ENCODE results near the gene RPAIN. TPM values are rescaled to one million over a fixed set of nuclear protein-coding genes. Genes with fewer than 3 reads are reported as not detected.
A peak's percentile ranks its signal among the peaks of the same experiment; 100 is the strongest.

RPAIN gene
- total and polyA plus RNA-seq, 2 of the 13 experiments (the other 11 are each of a cell fraction or from before 2014, with no cell fraction given): 42.1 to 58.5 TPM

- TF ChIP-seq, protein P1, sequence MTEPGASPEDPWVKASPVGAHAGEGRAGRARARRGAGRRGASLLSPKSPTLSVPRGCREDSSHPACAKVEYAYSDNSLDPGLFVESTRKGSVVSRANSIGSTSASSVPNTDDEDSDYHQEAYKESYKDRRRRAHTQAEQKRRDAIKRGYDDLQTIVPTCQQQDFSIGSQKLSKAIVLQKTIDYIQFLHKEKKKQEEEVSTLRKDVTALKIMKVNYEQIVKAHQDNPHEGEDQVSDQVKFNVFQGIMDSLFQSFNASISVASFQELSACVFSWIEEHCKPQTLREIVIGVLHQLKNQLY (CRISPR knock-in tag; IDR thresholded peaks at IDR 0.05): 0 out of 2 replicates have a peak, but pooled peaks have one; percentile 11
- TF ChIP-seq ATM (IDR thresholded peaks at IDR 0.05; ENCODE audit: borderline replicate concordance) (no peak), ASH2L (IDR thresholded peaks at IDR 0.05; ENCODE audit: insufficient read length, low read depth, low read length) (no peak), HCFC1 (IDR thresholded peaks at IDR 0.05; ENCODE audit: low read depth, low read length) (peak; percentile 56; the same call in 1 of the 2 replicates), MED1 (CRISPR knock-in tag; IDR thresholded peaks at IDR 0.05) (no peak), FOXO4 (CRISPR knock-in tag; conservative IDR thresholded peaks at IDR 0.05) (no peak), AGO2 (optimal IDR thresholded peaks at IDR 0.05; ENCODE audit: low read depth, low read length) (no peak), BATF2 (CRISPR knock-in tag; IDR thresholded peaks at IDR 0.05) (no peak), ZNF33B (CRISPR knock-in tag; IDR thresholded peaks at IDR 0.05) (no peak), ZNF20 (CRISPR knock-in tag; IDR thresholded peaks at IDR 0.05) (no peak), SPEN (CRISPR knock-in tag; IDR thresholded peaks at IDR 0.05; ENCODE audit: low read depth) (peak; percentile 63), ZNF576 (CRISPR knock-in tag; IDR thresholded peaks at IDR 0.05) (no peak), ZSCAN29 (CRISPR knock-in tag; conservative IDR thresholded peaks at IDR 0.05) (no peak), E2F2 (CRISPR knock-in tag; IDR thresholded peaks at IDR 0.05; ENCODE audit: borderline replicate concordance) (peak; percentile 91; the same call in 1 of the 2 replicates)
- TF ChIP-seq, protein P2, sequence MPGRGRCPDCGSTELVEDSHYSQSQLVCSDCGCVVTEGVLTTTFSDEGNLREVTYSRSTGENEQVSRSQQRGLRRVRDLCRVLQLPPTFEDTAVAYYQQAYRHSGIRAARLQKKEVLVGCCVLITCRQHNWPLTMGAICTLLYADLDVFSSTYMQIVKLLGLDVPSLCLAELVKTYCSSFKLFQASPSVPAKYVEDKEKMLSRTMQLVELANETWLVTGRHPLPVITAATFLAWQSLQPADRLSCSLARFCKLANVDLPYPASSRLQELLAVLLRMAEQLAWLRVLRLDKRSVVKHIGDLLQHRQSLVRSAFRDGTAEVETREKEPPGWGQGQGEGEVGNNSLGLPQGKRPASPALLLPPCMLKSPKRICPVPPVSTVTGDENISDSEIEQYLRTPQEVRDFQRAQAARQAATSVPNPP (CRISPR knock-in tag; IDR thresholded peaks at IDR 0.05): no peak; the same call in 1 of the 2 replicates
- TF ChIP-seq, protein P3, sequence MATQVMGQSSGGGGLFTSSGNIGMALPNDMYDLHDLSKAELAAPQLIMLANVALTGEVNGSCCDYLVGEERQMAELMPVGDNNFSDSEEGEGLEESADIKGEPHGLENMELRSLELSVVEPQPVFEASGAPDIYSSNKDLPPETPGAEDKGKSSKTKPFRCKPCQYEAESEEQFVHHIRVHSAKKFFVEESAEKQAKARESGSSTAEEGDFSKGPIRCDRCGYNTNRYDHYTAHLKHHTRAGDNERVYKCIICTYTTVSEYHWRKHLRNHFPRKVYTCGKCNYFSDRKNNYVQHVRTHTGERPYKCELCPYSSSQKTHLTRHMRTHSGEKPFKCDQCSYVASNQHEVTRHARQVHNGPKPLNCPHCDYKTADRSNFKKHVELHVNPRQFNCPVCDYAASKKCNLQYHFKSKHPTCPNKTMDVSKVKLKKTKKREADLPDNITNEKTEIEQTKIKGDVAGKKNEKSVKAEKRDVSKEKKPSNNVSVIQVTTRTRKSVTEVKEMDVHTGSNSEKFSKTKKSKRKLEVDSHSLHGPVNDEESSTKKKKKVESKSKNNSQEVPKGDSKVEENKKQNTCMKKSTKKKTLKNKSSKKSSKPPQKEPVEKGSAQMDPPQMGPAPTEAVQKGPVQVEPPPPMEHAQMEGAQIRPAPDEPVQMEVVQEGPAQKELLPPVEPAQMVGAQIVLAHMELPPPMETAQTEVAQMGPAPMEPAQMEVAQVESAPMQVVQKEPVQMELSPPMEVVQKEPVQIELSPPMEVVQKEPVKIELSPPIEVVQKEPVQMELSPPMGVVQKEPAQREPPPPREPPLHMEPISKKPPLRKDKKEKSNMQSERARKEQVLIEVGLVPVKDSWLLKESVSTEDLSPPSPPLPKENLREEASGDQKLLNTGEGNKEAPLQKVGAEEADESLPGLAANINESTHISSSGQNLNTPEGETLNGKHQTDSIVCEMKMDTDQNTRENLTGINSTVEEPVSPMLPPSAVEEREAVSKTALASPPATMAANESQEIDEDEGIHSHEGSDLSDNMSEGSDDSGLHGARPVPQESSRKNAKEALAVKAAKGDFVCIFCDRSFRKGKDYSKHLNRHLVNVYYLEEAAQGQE (IDR thresholded peaks at IDR 0.05; ENCODE audit: borderline replicate concordance in 1 of 2, low read depth in 1 of 2, low read length in 2 of 2): peak in 1 of 2 experiments; percentile 48; a peak in 2 of 4 replicates
- TF ChIP-seq, protein P4, sequence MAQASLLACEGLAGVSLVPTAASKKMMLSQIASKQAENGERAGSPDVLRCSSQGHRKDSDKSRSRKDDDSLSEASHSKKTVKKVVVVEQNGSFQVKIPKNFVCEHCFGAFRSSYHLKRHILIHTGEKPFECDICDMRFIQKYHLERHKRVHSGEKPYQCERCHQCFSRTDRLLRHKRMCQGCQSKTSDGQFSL (CRISPR knock-in tag; IDR thresholded peaks at IDR 0.05): no peak
These were observed at the start of gene RPAIN (continued) for GRCh38 chr17:5419959-5420653.
